GM18502 (cell line): ENCODE measurements around the gene MYOM3.
"Not testable (repeated sequence)": the region's sequence is repeated elsewhere in the genome, so short reads cannot be mapped to it uniquely, and the experiment has no call there.

Experiments used
- ATAC-seq: cut with Tn5 transposase; IDR thresholded peaks from one replicate; pipeline ENCODE4 v1.9.1; 2021; ENCODE audit warnings: mild to moderate bottlenecking; ENCODE audit not compliant: unreplicated experiment, poor library complexity

The MYOM3 gene

DNA sequence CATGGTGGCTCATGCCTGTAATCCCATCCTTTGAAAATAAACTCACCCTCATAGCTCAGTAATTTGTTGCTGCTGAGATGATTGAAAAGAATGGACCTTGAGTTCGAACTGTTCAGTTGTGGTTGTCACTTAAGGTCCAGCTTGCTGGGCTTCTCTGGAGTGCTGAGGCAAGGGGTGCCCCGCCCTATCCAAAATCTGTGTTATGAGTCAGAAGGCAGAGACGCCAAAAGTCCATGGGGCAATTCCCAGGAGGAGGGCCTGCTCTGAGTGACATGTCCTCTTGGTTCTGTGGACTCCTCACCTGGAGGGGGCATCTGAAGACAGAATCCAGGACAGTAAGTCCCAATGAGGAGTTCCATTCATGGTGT is 64.8 kb downstream of the MYOM3 start:
- ATAC-seq = no peak

- no peak for ATAC-seq
These were observed 66.2 kb downstream of the MYOM3 start for GRCh38 chr1:24045771-24046170.

GRCh38 chr1:24044672-24045071 is 67.3 kb downstream of the MYOM3 start:
- not testable (repeated sequence) for ATAC-seq

DNA sequence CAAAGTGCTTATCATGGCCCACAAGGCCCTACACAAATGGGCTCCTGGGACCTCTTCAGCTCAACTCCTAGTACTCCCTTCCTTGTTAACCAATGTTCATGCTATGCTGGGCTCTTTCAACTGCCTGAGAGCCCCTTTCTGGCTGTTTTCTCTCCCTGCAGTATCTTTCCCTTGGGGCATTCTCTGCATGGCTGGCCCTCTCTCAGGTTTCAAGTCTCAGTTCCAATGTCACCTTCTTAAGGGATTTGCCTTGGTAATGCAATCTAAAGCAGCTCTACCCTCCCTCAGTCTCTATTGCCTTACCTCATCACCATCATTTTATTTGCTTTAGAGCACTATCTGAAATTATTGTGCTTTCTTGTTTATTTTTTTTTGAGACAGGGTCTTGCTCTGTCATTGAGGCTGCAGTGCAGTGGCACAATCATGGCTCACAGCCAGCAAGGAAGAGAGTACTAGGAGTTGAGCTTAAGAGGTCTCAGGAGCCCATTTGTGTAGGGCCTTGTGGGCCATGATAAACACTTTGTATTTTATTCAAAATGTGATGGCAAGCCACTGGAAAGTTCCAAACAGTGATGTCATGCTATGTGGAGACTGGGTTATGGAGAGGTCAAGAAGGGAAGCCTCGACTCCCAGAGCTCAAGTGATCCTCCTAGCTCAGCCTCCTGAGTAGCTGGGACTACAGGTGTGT is 68.4 kb downstream of the MYOM3 start:
- ATAC-seq = no peak

DNA sequence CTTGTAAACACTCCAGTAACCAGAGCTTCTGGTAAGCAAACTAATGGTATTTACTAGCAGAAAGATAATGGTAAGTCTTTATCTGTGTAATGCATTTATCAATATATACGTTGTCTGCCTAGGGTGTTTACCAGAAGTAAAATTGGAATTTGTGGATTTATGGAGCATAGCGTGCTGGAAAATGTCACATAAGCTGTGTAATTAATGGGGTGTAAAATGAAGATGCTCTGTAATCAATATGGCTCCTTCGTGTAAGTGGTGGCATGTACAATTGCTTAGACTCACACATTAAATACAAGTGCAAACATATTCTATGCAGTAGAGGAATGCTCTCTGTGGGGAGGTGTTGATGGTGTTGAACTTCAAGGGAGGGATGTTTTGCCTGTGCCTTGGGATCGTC is 69.6 kb downstream of the MYOM3 start:
- ATAC-seq = no peak

DNA sequence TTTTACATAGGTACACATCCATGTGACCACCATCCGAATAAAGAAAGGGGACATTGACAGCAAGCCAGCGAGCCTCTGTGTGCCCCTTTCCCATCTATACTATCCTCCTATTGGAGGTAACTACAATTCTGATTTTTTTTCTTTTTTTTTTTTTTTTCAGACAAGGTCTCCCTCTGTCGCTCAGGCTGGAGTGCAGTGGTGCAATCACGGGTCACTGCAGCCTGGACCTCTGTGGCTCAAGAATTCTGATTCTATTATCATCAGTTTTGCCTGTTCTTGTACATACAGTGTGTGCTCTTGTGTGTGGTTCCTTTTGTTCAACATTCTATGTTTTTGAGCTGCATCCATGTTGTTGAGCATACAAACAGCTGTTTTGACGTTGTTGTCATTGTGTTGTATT is 75.8 kb downstream of the MYOM3 start:
- ATAC-seq = no peak

DNA sequence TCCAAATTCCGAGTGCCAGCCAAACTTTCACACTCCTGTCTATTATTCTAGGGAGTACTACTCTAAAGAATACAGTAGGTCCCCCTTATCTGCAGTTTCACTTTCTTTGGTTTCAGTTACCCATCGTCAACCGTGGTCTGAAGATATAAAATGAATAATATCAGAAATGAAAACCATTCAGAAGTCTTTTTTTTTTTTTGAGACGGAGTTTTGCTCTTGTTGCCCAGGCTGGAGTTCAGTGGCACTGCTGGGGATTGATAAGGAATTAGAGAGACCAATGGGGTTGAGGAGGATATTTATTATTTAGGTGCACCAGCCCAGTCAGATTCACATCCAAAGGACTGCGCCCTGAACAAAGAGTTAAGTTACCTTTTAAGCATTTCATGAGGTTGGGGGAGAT is 79.0 kb downstream of the MYOM3 start:
- no peak for ATAC-seq

DNA sequence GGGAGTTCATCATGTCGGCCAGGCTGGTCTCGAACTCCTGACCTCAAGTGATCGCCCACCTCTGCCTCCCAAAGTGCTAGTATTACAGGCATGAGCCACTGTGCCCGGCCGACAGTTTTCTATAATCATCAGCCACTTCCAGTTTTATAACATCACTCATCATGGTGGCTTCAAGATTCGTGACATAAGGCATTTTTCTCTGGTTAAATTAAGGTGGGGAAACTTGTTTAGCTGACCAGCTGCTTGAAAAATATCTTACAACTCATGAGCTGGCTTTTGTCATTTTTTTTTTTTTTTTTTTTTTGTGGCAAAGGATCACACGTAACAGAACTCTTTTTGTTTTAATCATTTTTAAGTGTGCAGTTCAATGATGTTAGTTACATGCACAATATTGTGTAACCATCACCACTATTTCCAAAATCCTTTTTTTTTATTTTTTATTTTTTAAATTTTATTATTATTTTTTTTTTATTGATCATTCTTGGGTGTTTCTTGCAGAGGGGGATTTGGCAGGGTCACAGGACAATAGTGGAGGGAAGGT is 80.9 kb downstream of the MYOM3 start:
- ATAC-seq = not testable (repeated sequence)

- no peak for ATAC-seq
These were observed 84.0 kb downstream of the MYOM3 start for GRCh38 chr1:24027838-24028468.

GRCh38 chr1:24022581-24023361 is 89.2 kb downstream of the MYOM3 start:
- ATAC-seq = no peak

- no peak for ATAC-seq
These were observed 90.3 kb downstream of the MYOM3 start for GRCh38 chr1:24021403-24022266.

DNA sequence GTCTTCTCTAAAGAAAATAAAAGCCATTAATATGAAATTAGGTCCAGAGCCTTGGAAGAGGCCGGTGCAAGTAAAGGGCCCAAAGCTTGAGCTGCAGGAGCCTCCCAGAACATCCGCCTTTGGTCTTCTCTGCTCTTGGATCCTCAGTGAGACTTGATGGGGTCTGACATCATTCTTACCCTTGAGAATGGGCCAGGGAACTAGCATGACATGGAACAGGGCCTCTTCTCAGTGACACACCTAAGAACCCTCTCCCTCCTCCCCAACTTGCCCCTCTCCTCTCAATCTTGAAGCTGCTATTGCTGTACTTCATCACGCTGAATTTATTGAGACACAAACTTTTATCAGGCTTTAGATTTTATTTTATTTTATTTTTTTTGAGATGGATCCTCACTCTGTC is 91.5 kb downstream of the MYOM3 start:
- ATAC-seq = no peak

GRCh38 chr1:24020025-24020424 is 91.9 kb downstream of the MYOM3 start:
- ATAC-seq = no peak

- no peak for ATAC-seq
These were observed 93.0 kb downstream of the MYOM3 start for GRCh38 chr1:24018611-24019580.

GRCh38 chr1:24015221-24016210 is 96.4 kb downstream of the MYOM3 start:
- ATAC-seq = no peak

GRCh38 chr1:24012878-24013277 is 99.1 kb downstream of the MYOM3 start:
- not testable (repeated sequence) for ATAC-seq

GRCh38 chr1:24010650-24011049 is 101.3 kb downstream of the MYOM3 start:
- no peak for ATAC-seq

DNA sequence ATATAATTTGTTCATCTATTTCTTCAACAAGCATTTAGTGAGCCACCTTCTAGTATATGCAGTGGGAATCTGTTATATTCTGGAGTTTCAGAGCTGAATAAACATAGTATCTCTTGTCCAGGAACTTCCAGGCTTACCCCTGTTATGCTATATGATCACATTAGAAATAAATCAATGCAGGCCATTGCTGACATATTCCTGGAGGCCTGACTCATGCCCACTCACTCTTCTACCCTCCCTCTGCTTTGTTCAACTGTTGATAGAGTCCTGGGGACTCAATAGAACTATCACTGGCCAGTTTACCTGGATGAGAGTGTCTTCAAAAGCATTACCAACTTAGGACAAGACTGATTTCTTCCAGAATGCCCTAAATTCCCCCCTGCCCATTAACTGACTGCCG is 102.5 kb downstream of the MYOM3 start:
- no peak for ATAC-seq
